ENCODE results near the gene TAF1A.

GRCh38 chr1:222529181-222529580 lies 60.6 kb downstream of the TAF1A start:
- TF ChIP-seq POLR2AphosphoS5 (IDR thresholded peaks at IDR 0.05), result no peak
- no peak for TF ChIP-seq CTCF (IDR thresholded peaks at IDR 0.05)
- no peak for TF ChIP-seq POLR2A (IDR thresholded peaks at IDR 0.05)
- no peak for TF ChIP-seq EP300 (IDR thresholded peaks at IDR 0.05)

Data from sigmoid colon (tissue), 4 donors.